HG03060 (cell line): Measurements from ENCODE around the gene TM9SF1.

Experiments used
- ATAC-seq: cut with Tn5 transposase; IDR thresholded peaks from one replicate; pipeline ENCODE4 v1.9.1; 2021; ENCODE audit warnings: low read depth, moderate number of reproducible peaks; ENCODE audit not compliant: unreplicated experiment

The TM9SF1 gene

DNA sequence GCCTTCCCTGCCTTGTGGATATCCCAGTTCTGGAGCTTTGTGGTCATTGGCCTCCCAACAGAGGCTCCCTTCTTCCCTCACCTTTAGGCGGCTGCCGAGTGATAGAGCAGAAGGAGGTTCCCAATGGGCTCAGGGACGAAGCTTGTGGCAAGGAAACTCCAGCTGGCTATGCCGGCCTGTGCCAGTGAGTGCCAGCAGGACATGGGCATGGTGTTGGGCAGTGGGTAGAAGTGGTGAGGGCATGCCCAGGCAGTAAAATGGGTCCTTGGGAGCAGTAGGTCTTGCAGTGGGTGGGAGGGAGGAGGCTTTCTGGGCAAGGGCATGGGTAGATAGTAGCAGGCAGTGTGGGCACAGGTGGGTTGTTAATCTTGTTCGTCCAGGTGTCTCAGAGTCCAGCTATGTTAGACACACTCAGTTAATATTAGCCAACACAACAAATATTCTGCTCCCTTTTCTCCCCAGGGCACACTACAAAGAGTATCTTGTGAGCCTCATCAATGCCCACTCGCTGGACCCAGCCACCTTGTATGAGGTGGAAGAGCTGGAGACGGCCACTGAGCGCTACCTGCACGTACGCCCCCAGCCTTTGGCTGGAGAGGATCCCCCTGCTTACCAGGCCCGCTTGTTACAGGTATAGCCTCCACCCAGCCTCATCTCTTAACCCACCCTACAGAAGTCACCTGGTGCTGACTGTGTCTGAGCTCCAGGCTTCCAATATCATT lies 35.3 kb downstream of the TM9SF1 start:
- no peak for ATAC-seq

DNA sequence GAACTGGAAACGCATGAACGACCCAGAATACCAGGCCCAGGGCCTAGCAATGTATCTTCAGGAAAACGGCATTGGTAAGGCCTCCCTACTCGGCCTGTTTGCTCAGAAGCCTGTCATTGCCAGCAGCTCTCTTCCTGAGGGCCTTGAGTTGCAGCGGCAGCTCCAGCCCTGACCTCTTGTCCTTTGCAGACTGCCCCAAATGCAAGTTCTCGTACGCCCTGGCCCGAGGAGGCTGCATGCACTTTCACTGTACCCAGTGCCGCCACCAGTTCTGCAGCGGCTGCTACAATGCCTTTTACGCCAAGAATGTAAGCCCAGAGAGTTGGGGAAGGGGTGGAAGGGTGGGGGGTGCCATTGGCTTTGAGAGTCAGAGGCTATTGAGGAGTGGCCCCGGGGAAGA lies 37.9 kb downstream of the TM9SF1 start:
- ATAC-seq: no peak

DNA sequence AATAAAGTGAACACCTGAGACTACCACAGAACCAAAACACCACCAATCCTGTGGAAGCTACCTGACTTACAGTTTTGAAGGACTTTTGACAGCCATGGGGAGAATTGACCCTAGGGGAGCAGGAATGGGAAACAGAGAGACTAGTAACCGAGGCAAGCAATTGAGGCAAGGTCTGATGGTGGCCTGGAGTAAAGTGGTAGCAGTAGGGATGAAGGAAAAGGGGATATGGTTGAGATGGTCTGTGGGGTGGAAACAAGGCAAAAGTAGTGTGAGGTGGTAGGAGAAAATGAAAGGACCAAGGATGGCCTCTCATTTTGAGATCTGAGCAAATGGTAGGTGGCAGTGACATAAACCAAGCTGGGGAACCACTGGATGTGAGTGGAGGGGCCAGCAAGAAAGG lies 38.4 kb downstream of the TM9SF1 start:
- ATAC-seq: no peak

DNA sequence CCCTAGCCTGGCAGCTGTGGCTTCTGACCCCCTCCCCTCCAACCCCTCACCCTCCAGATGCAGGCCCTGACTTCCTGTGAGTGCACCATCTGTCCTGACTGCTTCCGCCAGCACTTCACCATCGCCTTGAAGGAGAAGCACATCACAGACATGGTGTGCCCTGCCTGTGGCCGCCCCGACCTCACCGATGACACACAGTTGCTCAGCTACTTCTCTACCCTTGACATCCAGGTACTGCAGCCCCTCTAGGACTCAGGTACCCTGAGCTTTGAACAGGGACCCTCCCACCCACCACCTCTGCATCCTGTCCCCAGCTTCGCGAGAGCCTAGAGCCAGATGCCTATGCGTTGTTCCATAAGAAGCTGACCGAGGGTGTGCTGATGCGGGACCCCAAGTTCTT lies 40.1 kb downstream of the TM9SF1 start:
- no peak for ATAC-seq

DNA sequence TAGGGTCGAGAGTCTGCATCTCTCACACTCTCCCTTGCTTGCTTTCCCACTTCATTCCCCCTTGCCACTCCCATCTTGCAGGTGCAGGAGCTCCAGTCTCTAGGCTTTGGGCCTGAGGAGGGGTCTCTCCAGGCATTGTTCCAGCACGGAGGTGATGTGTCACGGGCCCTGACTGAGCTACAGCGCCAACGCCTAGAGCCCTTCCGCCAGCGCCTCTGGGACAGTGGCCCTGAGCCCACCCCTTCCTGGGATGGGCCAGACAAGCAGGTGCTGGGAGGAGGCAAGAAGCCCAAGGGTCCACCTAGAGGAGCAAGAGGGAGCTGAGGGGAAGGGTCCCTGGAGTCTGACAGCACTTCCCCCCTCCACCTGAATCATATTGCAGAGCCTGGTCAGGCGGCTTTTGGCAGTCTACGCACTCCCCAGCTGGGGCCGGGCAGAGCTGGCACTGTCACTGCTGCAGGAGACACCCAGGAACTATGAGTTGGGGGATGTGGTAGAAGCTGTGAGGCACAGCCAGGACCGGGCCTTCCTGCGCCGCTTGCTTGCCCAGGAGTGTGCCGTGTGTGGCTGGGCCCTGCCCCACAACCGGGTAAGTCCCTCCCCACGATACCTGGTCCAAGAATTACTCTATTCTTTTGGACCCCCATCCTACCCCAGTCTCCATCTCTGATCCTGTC lies 43.7 kb downstream of the TM9SF1 start:
- ATAC-seq: no peak

DNA sequence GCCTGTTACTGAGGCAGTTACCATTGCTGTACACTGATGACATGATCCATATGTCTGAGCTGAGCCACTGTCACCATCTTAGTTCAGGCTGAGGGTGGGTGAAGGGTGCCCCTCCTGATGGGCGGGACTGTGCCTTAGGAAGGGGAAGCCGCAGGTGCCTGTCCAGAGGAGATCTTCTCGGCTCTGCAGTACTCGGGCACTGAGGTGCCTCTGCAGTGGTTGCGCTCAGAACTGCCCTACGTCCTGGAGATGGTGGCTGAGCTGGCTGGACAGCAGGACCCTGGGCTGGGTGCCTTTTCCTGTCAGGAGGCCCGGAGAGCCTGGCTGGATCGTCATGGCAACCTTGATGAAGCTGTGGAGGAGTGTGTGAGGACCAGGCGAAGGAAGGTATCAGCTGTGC lies 44.2 kb downstream of the TM9SF1 start:
- no peak for ATAC-seq

DNA sequence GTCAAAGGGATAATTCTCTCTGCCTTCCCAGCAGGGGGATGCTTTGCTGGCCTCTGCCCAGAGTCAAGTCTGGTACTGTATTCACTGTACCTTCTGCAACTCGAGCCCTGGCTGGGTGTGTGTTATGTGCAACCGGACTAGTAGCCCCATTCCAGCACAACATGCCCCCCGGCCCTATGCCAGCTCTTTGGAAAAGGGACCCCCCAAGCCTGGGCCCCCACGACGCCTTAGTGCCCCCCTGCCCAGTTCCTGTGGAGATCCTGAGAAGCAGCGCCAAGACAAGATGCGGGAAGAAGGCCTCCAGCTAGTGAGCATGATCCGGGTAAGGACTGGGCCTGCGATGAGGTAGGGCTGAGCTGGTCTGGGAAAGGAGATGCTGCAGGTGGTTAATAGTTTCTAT lies 44.7 kb downstream of the TM9SF1 start:
- ATAC-seq: no peak

DNA sequence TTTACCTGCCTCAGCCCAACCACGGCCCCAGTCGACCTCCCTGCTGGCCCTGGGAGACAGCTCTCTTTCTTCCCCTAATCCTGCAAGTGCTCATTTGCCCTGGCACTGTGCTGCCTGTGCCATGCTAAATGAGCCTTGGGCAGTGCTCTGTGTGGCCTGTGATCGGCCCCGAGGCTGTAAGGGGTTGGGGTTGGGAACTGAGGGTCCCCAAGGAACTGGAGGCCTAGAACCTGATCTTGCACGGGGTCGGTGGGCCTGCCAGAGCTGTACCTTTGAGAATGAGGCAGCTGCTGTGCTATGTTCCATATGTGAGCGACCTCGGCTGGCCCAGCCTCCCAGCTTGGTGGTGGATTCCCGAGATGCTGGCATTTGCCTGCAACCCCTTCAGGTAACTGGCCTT lies 45.2 kb downstream of the TM9SF1 start:
- no peak for ATAC-seq

DNA sequence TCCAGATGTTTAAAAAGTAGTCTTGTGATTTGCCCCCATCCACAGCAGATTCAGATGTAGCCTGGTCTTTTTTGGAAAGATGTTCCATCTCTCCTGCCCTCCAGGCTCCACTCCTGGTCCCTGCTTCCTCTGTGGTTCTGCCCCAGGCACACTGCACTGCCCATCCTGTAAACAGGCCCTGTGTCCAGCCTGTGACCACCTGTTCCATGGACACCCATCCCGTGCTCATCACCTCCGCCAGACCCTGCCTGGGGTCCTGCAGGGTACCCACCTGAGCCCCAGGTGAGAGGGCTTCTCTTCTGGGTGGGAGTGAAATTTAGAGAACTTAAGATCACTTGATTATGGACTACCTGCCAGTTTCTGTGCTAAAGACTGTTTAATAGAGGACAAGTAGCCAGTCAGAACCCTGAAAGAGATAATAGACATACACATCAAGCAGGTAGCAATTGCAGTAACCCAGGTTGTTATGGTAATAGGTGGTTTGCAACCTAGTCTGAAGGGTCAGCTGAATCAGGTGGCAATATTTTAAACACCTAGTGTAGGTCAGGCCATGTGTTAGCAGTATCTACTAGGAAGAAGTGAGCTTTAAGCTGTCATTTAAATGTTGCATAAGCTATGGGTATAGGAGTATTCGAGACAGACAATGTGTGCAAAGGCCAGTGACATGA lies 45.8 kb downstream of the TM9SF1 start:
- ATAC-seq: no peak

DNA sequence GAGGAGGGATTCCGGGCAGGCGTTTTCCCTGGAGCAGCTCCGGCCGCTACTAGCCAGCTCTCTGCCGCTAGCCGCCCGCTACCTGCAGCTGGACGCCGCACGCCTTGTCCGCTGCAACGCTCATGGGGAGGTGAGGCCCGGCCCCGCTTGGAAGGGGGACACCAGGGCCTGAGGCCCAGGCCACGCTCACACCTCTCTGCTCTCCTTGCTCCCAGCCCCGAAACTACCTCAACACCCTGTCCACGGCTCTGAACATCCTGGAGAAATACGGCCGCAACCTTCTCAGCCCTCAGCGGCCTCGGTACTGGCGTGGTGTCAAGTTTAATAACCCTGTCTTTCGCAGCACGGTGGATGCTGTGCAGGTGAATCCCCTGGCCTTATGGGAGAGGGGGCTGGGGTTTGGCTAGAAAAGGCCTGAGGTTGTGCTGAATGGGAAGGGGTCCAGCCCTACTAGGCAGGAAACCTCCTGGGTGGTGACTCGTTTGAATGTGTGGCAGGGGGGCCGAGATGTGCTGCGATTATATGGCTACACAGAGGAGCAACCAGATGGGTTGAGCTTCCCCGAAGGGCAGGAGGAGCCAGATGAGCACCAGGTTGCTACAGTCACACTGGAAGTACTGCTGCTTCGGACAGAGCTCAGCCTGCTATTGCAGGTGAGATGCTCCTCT lies 47.3 kb downstream of the TM9SF1 start:
- no peak for ATAC-seq

DNA sequence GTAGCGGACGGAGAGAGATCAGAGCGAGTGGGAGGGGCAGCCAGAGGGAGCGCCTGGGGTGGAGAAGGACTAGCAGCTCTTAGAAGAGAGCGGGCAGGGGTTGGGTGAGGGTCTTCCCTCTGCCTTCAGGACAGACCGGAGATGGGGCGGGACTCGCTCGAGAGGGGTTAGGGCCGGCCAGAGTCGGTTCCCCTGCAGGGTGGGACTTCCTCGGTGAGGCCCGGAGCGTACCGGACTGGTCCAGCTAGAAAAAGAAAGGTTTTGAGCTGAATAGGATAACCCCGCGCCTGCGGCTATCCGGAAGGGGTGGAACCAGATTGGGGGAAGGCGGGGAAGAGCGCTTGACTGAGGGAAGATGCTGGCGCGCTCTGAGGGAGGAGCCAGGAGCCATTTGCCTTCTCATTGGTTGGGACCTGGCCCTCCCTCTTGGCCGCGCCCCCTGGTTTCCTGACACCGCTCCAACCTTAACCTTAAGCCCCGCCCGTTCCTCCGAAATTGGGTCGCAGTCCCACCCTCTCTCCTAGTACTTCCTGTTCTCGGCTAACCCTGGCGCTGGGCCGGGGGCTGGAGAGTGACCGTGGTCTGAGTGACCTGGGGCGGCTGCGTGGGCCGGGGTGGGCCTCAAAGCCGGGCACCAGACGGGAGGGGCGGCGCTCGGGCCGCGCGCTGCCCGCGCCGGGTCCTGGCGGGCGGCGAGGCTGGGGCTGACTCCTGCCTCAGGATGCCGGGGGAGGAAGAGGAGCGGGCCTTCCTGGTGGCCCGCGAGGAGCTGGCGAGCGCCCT lies 48.1 kb downstream of the TM9SF1 start, which contains the start of gene RNF31:
Gene RNF31 (plus strand): TSS at position 521 of the 783 bp plus-strand sequence. CDS start 201 bp downstream, at position 722.
- ATAC-seq: peak; percentile 56

DNA sequence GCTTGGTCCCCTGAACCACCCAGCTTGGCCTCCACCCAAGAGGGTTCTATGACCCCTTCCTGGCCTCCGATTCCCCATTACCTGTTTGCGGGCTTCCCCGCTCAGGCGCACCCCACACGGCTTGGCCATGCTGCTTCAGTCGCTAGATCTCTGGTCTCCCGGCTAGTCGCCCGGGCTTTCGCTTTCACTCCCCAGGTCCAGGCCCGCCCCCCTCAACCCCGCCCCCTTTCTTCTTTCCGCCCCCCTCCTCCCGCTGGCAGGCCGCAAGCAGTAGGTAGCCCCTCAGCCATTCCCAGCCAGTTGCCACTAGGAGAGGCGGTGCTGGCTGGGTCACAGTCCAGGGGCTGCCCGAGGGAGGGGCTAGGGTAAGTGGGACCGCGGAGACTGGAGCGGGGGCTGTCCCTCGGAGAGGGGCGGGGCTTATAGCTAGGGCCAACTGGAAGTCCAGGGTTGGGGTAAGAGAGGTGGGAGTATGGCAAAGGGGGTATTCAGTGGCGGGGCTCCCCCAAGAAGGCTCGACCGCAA lies 48.7 kb downstream of the TM9SF1 start, which contains the start of gene PSME2:
Gene PSME2 (minus strand): TSS at position 158 of the 525 bp plus-strand sequence. CDS start 29 bp downstream, at position 129.
- ATAC-seq: peak; percentile 50

DNA sequence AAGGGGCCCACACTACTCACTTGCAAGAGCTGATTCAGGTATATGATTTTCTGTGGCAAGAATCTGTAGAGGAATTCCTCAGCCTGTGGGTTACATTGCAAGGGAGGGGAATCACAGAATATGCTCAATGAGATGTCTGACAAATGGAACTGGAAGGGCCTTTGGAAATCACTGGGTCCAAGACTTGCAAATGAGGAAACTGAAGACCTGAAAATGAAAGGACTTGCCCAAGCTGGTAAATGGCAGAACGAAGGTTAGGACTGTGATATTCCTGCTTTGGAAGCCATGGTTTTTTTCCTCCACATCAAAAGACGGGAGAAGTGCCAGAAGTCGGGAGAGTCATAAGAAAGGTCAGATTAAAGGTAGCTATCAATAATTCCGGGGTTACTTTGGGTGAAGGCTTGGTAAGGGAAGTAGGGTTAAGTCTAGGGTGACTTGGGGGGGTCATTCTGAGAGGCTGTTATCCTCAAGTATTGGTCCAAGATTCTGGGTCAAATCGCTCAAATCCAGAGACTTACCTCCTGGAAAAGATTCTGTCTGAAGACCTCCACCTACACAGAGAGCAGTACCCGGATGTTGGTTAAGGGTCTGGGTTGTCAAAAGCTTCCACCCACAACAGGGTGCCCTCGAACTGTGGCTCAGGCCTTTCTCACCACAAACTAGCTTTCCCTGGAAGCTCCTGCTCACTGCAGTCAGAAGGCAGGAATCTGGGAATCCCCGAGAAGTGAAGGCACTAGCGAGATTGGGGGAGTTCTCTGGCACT lies 49.4 kb downstream of the TM9SF1 start:
- no peak for ATAC-seq

DNA sequence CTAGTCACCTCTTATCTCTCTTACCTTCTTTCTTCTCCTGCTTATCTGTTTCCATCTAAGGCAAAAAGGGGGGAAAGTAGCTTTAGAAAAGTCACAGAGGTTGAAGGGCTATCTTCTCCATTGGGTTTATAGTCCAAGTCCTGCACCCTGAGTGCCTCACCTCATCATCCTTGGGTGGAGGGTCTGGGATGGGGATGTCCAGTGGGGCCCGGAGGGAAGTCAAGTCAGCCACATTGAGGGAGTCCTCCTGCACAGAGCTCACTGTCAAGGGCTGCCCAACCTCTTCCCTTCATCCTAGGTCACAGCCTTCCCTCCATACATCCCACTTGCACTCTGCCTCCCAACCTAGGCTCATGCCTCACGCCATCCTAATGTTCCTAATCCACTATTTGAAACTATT lies 50.0 kb downstream of the TM9SF1 start:
- ATAC-seq: no peak

DNA sequence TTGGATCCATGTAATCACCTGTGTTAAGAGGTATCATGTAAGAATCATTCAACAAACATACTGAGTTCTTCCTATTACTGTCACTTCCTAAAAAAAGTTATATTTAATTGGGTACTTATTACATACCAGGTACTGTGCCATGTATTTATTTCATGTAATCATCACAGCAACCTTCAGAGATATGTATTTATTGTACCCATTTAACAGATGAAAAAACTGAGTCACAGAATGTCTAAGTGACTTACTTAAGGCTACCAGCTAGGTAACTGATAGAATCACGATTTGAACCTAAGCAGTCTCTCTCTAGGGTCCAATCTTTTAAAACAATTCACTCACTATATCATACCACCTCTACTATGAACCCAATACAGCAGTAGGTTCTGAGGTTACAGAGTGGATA lies 50.8 kb downstream of the TM9SF1 start:
- no peak for ATAC-seq

DNA sequence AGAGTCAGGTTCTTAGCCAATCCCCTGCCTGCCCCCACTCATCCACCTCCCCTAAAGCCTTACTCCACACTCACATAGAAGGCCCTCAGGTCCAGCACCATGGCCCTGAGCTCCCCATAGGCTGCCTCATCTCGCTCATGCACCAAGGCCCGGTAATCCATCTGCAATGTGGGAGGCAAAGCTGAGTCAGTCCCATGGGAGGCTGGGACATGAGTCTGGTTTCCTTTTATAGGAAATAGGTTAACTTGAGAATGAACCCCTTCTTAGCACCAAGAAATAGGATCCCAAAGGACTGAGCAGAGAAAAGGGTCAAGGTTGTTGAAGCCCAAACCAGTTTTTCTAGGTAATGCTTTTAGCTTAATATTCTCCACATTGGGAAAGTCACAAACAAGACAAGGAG lies 51.7 kb downstream of the TM9SF1 start:
- ATAC-seq: no peak

DNA sequence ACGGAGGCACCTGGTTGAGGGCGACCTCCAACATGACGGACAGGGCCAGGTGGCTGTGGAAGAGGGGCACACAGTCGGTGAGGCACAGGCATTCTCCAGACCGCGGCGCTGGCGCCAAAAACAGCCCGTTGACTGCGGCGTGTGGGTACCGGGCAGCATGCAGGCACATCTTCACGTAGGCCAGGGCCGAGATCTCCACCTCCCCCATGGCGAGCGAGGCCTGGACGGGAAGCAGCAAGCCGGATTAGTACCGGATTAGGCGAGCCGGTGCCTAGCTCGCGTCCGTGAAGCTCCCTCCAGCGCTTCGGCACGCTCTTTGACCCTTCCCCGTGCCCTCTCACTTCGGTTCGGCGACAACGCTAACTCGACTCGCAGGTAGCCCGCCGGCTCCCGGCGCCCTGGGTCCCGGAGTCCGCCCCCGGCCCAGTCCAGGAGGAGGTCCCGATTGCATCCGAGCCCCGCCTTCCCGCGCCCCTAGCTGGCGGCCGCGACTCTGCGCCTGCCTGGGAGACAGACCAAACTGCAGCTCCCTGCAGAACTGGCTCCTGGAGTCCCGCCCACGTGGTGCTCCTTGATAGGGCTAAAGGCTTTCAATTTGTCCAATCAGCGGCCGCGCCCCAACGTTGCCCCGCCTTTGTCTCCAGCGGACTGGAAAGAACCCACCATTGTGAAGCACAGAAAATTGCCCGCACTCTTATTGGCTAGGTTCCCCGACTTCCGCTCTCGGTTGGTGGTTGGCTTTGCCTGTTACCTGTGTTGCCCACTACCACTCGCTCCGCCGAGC lies 54.0 kb downstream of the TM9SF1 start, which contains the start of gene EMC9:
Gene EMC9 (minus strand): TSS at position 495 of the 784 bp plus-strand sequence. CDS start 287 bp downstream, at position 208.
- peak; percentile 85 for ATAC-seq

DNA sequence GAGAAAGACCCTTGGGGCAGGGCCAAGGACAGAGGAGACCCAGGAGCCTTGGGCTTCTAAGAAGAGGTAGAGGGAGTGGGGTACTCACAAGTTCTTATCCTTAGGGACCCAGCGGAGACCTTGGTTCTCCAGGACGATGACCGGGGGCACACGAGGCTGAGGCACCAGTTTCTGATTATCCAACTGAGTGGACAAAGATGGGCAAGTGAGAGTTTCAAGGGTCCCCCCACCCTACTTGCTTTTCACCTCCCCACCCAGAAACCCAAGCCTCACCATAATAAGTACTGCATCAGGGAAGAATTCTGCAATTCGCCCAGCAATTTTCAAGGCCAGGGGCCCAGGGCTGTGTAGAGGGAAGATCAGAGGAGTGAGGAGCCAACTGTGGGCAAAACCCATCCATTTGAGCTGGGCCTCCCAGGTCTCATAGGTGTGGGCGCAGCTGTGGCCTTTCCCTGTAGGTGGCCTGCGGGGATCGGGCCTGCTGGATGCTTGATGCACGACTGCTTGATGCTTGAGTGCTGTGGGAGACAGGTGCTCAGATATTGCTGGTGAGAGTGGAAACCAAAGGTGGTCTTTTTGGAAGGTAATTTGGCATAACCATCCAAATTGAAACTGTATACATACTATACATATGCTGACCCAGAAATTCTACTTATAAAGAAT lies 55.8 kb downstream of the TM9SF1 start:
- no peak for ATAC-seq
